H9 (cell line): ENCODE results near the gene SGTA. TPM values are rescaled to one million over a fixed set of nuclear protein-coding genes. Genes with fewer than 3 reads are reported as not detected.

ENCODE experiments used
- DNase-seq: peaks from one replicate; pipeline ENCODE4 v3.0.0-alpha.2; 2017
- H2AFZ ChIP-seq: one replicate; pipeline ENCODE4 v1.6.1; 2013; ENCODE audit warnings: mild to moderate bottlenecking, low read length, control low read depth, moderate library complexity
- H2AK5ac ChIP-seq: 2 replicates; pipeline ENCODE4 v1.6.1; 2013; ENCODE audit warnings: low read length, control low read depth, mixed read lengths; ENCODE audit not compliant: insufficient read length
- H2BK120ac ChIP-seq: one replicate; pipeline ENCODE4 v1.6.1; 2013; ENCODE audit warnings: low read depth, mild to moderate bottlenecking, low read length, control low read depth, inconsistent platforms; ENCODE audit not compliant: poor library complexity, severe bottlenecking
- H2BK12ac ChIP-seq: 2 replicates; pipeline ENCODE4 v1.6.1; 2013; ENCODE audit warnings: low read length, control low read depth, mixed read lengths, low read depth; ENCODE audit not compliant: insufficient read length
- H2BK15ac ChIP-seq: 2 replicates; pipeline ENCODE4 v1.6.1; 2013; ENCODE audit warnings: low read depth, low read length, control low read depth
- H2BK20ac ChIP-seq: one replicate; pipeline ENCODE4 v1.6.1; 2013; ENCODE audit warnings: low read depth, mild to moderate bottlenecking, low read length, control low read depth, inconsistent platforms; ENCODE audit not compliant: poor library complexity, severe bottlenecking
- H2BK5ac ChIP-seq: 2 replicates; pipeline ENCODE4 v1.6.1; 2013; ENCODE audit warnings: low read length, control low read depth, mixed read lengths; ENCODE audit not compliant: insufficient read length
- H3K14ac ChIP-seq: 2 replicates; pipeline ENCODE4 v1.6.1; 2013; ENCODE audit warnings: low read length, control low read depth; ENCODE audit not compliant: insufficient read depth
- H3K18ac ChIP-seq: 2 replicates; pipeline ENCODE4 v1.6.1; 2013; ENCODE audit warnings: low read depth, mild to moderate bottlenecking, mixed read lengths, low read length, control low read depth; ENCODE audit not compliant: insufficient read length
- H3K23ac ChIP-seq: 2 replicates; pipeline ENCODE4 v1.6.1; 2013; ENCODE audit warnings: low read length, control low read depth, mixed read lengths, low read depth; ENCODE audit not compliant: insufficient read length
- H3K23me2 ChIP-seq: 2 replicates; pipeline ENCODE4 v1.6.1; 2013; ENCODE audit warnings: low read depth, mild to moderate bottlenecking, mixed read lengths, low read length, control low read depth; ENCODE audit not compliant: insufficient read length, poor library complexity, severe bottlenecking
- H3K27ac ChIP-seq: 2 replicates; pipeline ENCODE4 v1.5.1; 2013; ENCODE audit warnings: low read length, control low read depth, mixed read lengths, low read depth; ENCODE audit not compliant: insufficient read length
- H3K27me3 ChIP-seq: 2 replicates; pipeline ENCODE4 v1.6.1; 2013; ENCODE audit warnings: low read length, control low read depth, inconsistent platforms; ENCODE audit not compliant: insufficient read depth
- H3K4ac ChIP-seq: 2 replicates; pipeline ENCODE4 v1.6.1; 2013; ENCODE audit warnings: low read depth, mild to moderate bottlenecking, control low read depth, inconsistent platforms, low read length, moderate library complexity
- H3K4me1 ChIP-seq: 2 replicates; pipeline ENCODE4 v1.6.1; 2013; ENCODE audit warnings: low read length, control low read depth, inconsistent platforms; ENCODE audit not compliant: insufficient read depth
- H3K4me2 ChIP-seq: 2 replicates; pipeline ENCODE4 v1.6.1; 2013; ENCODE audit warnings: low read length, control low read depth, mixed read lengths; ENCODE audit not compliant: insufficient read length, insufficient read depth
- H3K56ac ChIP-seq: 2 replicates; pipeline ENCODE4 v1.6.1; 2013; ENCODE audit warnings: low read depth, mild to moderate bottlenecking, mixed read lengths, low read length, control low read depth; ENCODE audit not compliant: insufficient read length
- H3K79me1 ChIP-seq: 2 replicates; pipeline ENCODE4 v1.6.1; 2013; ENCODE audit warnings: low read depth, mild to moderate bottlenecking, moderate library complexity, low read length, control low read depth, inconsistent platforms; ENCODE audit not compliant: insufficient read depth, poor library complexity, severe bottlenecking
- H3K79me2 ChIP-seq: 2 replicates; pipeline ENCODE4 v1.6.1; 2013; ENCODE audit warnings: low read length, control low read depth, inconsistent platforms; ENCODE audit not compliant: insufficient read depth
- H3K9ac ChIP-seq: 2 replicates; pipeline ENCODE4 v1.6.1; 2013; ENCODE audit warnings: low read length, control low read depth, mixed read lengths; ENCODE audit not compliant: insufficient read length; ENCODE audit errors: extremely low read depth
- H3K9me3 ChIP-seq: one replicate; pipeline ENCODE4 v1.6.1; 2013; ENCODE audit warnings: low read depth, low read length, inconsistent platforms; ENCODE audit not compliant: control insufficient read depth
- H3T11ph ChIP-seq: one replicate; pipeline ENCODE4 v1.6.1; 2013; ENCODE audit warnings: mild to moderate bottlenecking, low read length, control low read depth, inconsistent platforms
- H4K20me1 ChIP-seq: one replicate; pipeline ENCODE4 v1.6.1; 2013; ENCODE audit not compliant: control insufficient read depth, insufficient read length, insufficient read depth
- H4K5ac ChIP-seq: 2 replicates; pipeline ENCODE4 v1.6.1; 2013; ENCODE audit warnings: low read depth, mild to moderate bottlenecking, mixed read lengths, low read length, control low read depth; ENCODE audit not compliant: insufficient read length
- H4K8ac ChIP-seq: replicated peaks from 2 replicates; pipeline ENCODE4 v1.6.1; 2013; ENCODE audit warnings: low read length, control low read depth, mixed read lengths, low read depth; ENCODE audit not compliant: insufficient read length
- H4K91ac ChIP-seq: 2 replicates; pipeline ENCODE4 v1.6.1; 2013; ENCODE audit warnings: low read depth, mild to moderate bottlenecking, moderate library complexity, mixed read lengths, low read length, control low read depth; ENCODE audit not compliant: insufficient read length
- H3K27ac Mint-ChIP-seq, 3 experiments: 2 replicates in 2 of 3; 3 replicates in 1 of 3; pipeline ENCODE4 v1.8.0; 2020 to 2021; ENCODE audit warnings: mixed read lengths in 3 of 3, mild to moderate bottlenecking in 1 of 3, moderate library complexity in 1 of 3
- H3K27me3 Mint-ChIP-seq: 2 replicates; pipeline ENCODE4 v1.8.0; 2021; ENCODE audit warnings: low read depth, mild to moderate bottlenecking, moderate library complexity, mixed read lengths
- H3K36me3 Mint-ChIP-seq, 3 experiments: 2 replicates in 2 of 3; 3 replicates in 1 of 3; pipeline ENCODE4 v1.8.0; 2020 to 2021; ENCODE audit warnings: low read depth in 3 of 3, mixed read lengths in 3 of 3; ENCODE audit not compliant: insufficient read depth in 1 of 3
- H3K4me1 Mint-ChIP-seq, 2 experiments: 2 replicates each; pipeline ENCODE4 v1.8.0; 2020; ENCODE audit warnings: mixed read lengths in 2 of 2
- H3K4me3 Mint-ChIP-seq, 2 experiments: 2 replicates in 1 of 2; 3 replicates in 1 of 2; pipeline ENCODE4 v1.8.0; 2020 to 2021; ENCODE audit warnings: mild to moderate bottlenecking in 2 of 2, mixed read lengths in 2 of 2, moderate library complexity in 1 of 2
- H3K9me3 Mint-ChIP-seq, 2 experiments: 2 replicates in 1 of 2; 3 replicates in 1 of 2; pipeline ENCODE4 v1.8.0; 2020; ENCODE audit warnings: mild to moderate bottlenecking in 2 of 2, mixed read lengths in 2 of 2, moderate library complexity in 1 of 2
- CTCF ChIP-seq: fragments of 200-600 bp; sonication (generic); conservative IDR thresholded peaks from 3 replicates; pipeline ENCODE4 v1.8.0; 2021; ENCODE audit warnings: antibody characterized with exemption, mild to moderate bottlenecking
- WGBS: extraction: QIAGEN DNeasy Blood & Tissue Kit; methylation state at CpG from one replicate; pipeline ENCODE4 v1.1.7; 2013; ENCODE audit warnings: missing lambda C conversion rate, low lambda C conversion rate, mixed read lengths; ENCODE audit not compliant: insufficient read length; ENCODE audit errors: extremely low coverage; 5-methylcytosine and 5-hydroxymethylcytosine counted together
- total RNA-seq: library from RNA; stranded (reverse); gene quantifications from 2 replicates; pipeline ENCODE4 v1.2.1, GENCODE V29; 2021

Gene SGTA
- total RNA-seq, 1 experiment from 2014 or later: 102 TPM

DNA sequence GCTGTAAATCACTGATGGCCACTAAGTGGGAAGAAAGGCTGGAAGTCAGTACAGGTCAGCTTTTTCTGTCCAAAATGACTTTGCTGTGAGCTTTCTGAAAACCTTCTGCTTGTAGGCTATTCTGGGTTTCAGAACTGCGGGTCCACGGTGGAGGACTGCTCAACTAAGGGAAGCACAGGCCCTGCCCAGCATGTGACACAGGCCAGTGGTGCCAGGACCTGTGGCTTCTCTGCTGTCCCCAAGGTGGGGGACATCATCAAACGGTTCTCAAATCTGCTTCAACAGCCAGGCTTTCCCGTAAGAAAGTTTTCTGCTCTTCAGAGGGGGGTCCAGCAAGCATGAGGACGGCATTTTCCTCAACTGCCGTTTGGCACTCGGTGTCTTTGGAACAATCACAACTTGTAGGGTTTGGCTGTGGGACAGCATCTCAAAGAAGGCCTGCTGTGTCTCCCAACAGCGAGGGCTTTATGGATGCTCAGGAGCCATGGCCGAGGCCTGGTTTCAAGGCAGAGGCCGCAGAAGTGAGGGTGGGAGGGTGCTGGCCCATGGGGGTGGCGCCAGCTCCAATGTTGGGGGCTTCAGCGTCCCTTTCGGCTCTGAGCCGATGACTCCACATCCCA is 3.8 kb downstream of the SGTA start:
- peaks cover 0 to 4% of the 10 kb centered on the region in 2 experiments; a peak in 1 of 5 replicates for H3K9me3 Mint-ChIP-seq
- peaks cover 14 to 32% (median 31%) of the 10 kb centered on the region in 3 experiments for H3K36me3 Mint-ChIP-seq
- no peak overlapping the region for H3K4me2 ChIP-seq
- no peak overlapping the region for H3K27ac Mint-ChIP-seq
- H2BK15ac ChIP-seq: no peak overlapping the region
- no peak overlapping the region for H3K23ac ChIP-seq
- no peaks in the 10 kb centered on the region for H4K20me1 ChIP-seq
- H3T11ph ChIP-seq: no peak overlapping the region
- no peak overlapping the region for H2AFZ ChIP-seq
- H4K5ac ChIP-seq: no peak overlapping the region
- H3K9ac ChIP-seq: no peak overlapping the region
- peaks cover 5% of the 10 kb centered on the region for H3K23me2 ChIP-seq
- no peak for TF ChIP-seq CTCF
- H3K4me3 Mint-ChIP-seq: no peak overlapping the region
- no peak overlapping the region for H2BK12ac ChIP-seq
- no peak overlapping the region for H4K91ac ChIP-seq
- no peak overlapping the region for H3K56ac ChIP-seq
- H3K4me1 Mint-ChIP-seq: peaks cover 10 to 18% of the 10 kb centered on the region in 2 experiments
- no peak overlapping the region for H4K8ac ChIP-seq
- DNase-seq: no peak
- no CpG with 5 or more reads among the region's 14 CpGs for WGBS
- no peak overlapping the region for H2AK5ac ChIP-seq
- H3K18ac ChIP-seq: no peak overlapping the region
- no peak overlapping the region for H2BK120ac ChIP-seq
- H3K4ac ChIP-seq: no peak overlapping the region
- H3K27me3 ChIP-seq: no peaks in the 10 kb centered on the region
- H3K79me1 ChIP-seq: peaks cover 8% of the 10 kb centered on the region
- H2BK20ac ChIP-seq: no peak overlapping the region
- H3K9me3 ChIP-seq: no peaks in the 10 kb centered on the region
- no peak overlapping the region for H3K14ac ChIP-seq
- no peak overlapping the region for H3K27ac ChIP-seq
- H3K27me3 Mint-ChIP-seq: no peaks in the 10 kb centered on the region; the same call in 1 of the 2 replicates
- H3K4me1 ChIP-seq: no peaks in the 10 kb centered on the region
- peaks cover 78% of the 10 kb centered on the region for H3K79me2 ChIP-seq
- no peak overlapping the region for H2BK5ac ChIP-seq
